Measurements from ENCODE around the gene LZTFL1. TPM values are rescaled to one million over a fixed set of nuclear protein-coding genes. Genes with fewer than 3 reads are reported as not detected.

LZTFL1 gene
- polyA plus RNA-seq, 1 donor = 69.8 TPM

DNA sequence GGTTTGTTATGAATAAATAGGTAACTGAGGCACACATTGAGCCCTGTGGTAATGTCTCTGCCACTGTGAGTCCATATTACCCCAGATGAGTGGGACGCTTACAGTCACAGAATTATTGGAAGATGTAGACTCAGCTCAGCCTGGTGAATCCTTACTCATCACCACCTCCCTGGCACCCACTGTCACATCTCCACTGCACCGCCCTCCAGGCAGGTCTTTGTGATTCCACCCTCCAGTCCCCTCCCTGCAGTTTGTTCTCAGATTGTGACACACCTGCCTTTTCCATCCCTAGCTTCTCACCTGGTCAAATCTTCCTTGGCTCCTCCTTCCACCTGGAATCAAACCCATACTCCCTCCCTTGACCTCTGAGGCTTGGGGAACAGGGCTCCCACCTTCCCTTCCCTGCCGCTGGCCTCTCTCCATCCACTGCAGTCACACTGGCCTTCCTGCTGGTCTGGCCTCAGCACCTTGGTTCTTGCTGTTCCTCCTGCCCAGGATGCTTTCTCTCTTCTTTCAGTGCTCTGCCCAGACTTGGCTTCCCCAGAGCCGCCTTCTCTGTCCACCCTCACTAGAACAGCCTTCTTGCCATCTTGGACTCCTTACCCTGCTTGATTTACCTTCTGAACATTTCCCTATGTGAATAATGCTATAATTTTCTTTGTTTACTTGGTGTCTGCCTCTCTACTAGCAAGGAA lies 55.0 kb downstream of the LZTFL1 start:
- no peak for DNase-seq

DNA sequence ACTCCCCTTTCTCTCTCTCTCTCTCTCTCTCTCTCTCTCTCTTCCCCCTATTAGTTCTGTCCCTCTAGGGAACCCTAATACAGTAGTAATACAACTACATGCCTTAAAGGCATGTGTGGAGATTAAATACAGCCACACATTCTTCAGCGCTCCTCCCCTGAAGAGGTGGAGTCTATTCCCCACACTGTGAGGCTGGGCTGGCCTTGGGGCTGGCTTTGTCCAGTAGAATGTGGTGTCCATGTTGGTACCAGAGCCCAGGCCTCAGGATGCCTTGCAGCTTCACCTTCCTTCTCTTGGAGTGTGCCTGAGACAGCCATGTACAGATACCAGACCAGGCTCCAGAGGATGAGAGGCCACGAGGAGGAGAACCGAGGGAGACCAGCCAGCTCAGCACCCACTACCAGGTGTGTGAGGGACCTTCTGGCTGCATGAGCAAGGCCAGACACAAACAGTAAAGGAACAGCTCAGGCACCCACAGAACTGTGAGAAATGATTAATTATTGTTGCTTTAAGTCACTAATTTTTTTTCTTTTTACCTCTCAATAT lies 56.2 kb downstream of the LZTFL1 start:
- no peak for DNase-seq

DNA sequence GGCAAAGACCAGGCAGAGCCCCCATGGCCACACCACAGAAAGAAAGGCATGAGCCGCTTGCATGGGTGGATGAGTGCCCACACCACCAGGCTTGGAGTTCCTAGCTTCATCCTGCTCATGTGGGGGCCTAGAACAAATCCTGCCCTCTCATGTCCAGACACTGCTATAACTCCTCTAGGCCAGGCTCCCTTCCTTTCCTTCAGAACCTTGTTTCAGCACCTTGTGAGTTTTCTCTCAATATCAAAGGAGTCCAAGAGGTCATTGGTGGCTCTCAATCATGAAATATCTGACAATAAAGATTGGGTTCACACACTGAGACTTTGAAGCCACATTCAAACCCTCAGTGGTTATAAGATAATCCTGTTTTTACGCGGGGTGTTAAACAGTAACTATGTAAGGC lies 58.3 kb downstream of the LZTFL1 start:
- DNase-seq = no peak

DNA sequence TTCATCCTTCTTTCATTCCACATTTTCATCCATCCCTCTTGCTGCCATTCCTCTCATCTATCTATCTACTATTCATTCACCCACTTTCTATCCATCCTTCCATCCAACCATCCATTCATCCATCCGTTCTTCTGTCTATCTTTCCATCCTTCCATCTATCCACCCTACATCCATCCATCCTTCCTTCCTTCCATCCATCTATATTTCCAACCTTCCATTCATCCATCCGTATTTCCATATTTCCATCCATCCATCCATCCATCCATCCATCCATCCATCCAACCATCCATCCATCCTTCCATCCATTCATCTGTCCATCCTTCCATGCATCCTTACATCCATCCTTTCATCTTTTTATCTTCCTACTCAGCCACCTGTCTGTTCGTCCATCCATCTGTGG lies 59.5 kb downstream of the LZTFL1 start:
- no peak for DNase-seq

DNA sequence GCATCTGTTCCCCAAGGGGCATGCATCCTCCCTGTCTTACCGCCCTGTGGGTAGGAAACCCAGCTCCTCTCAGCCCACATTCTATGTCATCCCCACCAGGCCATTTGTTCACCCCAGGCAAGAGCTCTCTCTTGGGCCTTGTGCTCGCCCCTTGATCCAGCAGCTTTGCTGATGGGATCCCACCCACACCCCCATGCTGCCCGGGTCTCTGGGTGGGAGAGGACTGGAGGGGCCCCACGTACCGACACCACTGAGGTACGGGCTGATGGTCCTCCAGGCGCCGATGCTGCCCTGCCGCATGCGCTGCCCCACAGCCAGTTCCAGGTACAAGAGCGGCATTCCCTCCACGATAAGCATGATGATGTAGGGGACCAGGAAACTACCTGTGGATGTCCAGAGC lies 60.1 kb downstream of the LZTFL1 start:
- DNase-seq = no peak

DNA sequence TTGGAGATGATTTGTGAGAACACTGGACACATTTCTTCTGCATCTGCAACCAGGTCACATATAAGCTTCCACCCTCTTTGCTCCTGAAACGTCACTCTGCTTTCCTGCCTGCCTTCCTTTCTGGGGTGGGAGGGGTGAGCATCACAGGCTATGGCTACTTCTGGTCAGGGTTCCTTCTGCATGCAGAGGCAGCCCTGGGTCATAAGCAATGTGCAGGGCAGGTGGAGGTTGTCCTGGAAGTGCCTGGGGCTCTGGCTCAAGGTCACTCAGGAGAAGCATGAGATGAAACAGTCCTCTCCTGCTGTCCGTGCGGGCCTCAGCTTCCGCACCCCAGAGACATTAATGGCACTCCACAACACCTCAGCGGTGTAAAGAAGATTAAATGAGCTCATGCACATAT lies 60.6 kb downstream of the LZTFL1 start:
- DNase-seq = no peak

DNA sequence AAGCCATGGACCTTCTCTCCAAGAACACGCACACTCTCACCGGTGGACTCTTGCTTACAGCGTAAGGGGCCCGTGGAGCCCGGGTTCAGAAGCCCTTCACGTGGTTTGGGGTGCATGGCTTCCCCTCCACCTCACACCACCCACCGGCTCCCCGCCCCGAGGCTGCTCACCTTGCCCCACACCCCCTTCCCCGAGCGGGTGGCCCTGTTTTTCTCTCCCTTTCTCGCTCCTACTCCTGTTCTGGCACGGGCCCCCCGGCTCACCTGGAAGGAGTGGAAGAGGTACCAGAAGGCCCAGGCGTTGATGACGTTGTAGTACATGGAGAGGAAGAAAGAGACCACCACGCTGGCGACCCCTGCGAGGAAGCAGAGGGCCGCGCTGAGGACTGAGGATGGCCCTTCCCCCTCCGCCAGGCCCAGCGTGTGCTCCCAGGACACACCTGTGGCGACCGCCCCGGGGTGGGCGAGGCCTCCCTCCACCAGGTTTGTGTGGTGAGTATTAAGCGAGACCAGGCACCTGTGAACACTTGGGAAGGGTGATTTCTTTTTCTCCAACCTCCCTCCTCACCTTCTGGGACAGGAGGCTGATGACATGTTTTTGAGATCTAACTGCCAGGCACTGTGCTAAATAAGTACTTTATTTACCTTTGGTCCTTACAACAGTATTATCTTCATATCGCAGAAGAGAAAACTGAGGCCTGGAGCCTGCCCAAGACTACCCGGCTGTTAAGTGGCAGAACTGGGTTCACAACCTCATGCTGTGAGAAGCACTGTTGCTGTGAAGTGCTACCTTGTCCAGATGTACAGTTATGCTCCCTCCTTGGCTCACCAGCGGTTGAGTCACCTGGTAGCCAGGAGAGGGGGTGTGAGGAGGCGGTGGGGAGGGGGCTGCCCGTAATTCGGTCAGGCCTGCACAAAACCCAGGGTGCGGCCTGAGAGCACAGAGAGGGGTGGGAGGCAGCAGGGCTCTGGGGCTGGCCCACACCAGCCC lies 61.9 kb downstream of the LZTFL1 start:
- no peak for DNase-seq

DNA sequence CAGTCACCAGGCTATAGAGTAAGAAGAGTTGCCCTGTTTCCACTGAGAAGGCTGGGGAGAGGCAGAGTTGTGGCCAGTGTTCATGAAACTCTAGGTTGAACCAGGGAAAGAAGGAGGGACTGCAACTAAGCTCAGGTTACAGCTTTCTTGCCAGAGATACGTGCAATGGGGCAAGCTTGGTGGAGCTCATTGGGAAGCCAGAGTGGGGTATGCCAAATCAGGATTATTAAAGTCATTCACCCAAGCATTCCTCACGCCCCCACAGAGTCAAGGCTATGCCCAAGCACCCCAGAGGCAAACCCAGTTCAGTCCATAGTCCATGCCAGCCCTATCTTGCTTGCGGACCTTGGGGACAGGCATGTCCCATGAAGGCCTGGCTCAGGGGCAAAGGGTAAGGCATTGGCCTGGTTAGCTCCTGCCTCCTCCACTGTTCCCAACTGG lies 63.1 kb downstream of the LZTFL1 start:
- DNase-seq = no peak

DNA sequence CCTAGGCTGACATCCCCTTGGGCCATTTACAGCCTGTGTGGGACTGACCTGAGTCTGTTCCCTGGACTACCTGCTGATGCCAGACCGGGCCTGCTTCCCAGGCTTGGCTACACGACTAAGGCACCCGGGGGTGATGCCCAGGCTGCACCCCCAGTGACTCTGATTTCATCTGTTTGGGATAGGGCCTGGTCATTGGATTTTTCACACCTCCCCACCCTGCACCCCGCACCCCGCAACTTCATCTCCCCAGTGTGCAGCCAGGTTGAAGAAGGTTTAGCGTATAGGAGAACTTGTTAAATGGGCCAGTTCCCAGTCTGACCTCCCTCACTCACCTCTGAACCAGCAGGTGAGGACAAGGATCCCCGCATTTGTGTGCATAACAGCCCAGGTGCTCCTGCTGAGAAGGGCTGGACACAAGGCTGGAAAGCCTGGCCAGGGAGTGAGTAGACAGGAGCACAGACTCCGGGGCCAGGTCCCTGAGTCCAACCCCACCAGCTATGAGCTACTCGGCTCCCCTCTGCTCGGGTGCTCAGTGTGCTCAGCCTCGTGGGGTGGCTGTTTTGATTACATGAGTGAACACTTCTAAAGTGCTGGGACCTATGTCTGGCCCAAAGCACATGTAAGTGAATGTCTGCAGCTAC lies 64.1 kb downstream of the LZTFL1 start:
- no peak for DNase-seq

DNA sequence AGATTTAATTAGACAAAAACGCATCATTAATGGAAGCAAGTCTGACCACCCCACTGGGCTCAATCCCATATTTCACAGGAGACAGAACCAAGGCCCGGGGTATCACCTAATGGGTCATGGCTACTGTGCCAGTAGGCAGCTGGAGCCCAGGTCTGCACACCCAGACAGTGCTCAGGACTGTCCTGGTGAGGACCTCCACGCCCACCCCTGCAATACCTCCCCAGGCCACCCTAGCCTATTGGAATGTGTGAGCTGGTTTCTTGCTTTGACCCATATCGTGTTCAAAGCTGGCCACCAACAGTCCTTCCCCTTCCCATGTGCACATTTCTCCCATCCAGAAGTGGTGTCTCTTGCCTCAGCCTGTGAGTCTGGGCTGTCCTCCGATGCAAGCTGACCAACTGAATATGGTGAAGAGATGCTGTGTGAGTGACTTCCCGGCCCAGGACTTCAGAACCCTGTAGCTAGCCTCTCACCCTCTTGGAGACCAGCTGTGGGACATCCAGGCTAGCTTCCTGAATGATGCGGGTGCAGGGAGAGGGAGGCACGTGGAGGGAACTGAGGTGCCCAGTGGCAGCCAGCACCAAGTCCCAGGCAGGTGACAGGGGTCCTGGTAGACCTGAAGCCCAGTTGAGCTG lies 64.7 kb downstream of the LZTFL1 start:
- DNase-seq = no peak

DNA sequence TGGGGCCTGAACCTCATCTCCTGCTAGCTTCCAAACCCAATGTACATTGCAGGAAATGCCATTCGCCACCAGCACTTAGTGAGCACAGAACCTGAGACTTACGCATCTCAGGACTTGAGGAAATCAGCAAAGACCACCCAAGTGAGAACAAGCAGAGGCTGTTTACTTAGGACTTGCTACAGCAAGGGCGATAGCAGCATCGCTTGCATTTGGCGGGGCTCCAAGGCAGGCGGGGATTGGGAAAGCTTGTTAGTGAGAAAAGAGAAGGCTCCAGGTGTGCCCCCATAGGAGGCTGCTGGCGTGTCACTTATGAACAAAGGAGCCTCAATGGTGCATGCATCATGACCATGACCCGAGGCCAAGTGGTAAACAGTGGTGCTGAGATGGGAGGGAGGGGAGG lies 65.3 kb downstream of the LZTFL1 start:
- no peak for DNase-seq

DNA sequence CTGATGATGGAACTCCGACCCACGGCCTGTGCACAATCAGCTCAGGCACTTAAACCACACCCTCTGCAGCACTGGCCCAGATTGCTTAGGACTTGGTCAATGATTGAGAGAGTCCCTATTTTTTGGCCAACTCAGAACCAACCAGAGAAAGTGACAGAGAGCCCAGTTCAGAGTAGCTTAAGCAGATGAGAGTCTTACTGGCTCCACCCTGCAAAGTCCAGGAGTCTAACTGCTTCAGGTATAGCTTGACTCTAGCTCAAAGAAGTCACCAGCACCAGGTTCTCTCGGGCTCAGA lies 65.7 kb downstream of the LZTFL1 start:
- DNase-seq = no peak

DNA sequence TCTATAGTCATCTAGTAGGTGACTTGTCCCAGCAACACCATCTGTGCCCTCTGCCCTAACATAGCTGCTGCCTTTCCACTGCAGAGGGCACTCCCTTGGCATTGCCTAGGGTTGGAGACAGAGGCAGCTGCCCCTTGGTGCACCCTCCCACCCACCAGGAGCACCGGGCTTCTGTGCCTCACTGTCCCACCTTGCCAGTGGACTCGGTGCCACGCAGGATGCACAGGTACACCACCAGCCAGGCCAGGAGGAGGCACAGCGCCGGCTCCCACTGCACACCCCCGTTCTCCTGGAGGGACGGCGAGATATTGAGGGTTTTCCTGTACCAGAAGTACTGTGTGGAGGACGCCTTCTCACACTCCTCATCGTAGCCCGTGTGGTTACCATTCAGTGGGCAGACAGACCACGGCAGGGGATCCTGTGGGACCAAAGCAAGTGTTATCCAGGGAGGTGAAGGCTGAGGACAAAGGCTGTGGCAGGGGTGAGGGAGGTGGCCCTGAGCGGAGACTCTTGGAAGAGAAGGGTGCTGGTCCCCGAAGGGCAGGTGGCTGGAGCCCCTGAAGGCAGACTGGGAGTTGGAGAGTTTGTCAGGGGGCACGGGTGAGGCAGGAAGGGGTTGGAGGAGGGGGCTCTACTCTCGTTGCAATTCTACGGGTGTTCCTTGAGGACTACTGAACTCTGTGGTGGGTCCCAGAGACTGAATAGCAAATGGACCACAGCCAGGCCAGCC lies 66.2 kb downstream of the LZTFL1 start:
- DNase-seq = no peak

DNA sequence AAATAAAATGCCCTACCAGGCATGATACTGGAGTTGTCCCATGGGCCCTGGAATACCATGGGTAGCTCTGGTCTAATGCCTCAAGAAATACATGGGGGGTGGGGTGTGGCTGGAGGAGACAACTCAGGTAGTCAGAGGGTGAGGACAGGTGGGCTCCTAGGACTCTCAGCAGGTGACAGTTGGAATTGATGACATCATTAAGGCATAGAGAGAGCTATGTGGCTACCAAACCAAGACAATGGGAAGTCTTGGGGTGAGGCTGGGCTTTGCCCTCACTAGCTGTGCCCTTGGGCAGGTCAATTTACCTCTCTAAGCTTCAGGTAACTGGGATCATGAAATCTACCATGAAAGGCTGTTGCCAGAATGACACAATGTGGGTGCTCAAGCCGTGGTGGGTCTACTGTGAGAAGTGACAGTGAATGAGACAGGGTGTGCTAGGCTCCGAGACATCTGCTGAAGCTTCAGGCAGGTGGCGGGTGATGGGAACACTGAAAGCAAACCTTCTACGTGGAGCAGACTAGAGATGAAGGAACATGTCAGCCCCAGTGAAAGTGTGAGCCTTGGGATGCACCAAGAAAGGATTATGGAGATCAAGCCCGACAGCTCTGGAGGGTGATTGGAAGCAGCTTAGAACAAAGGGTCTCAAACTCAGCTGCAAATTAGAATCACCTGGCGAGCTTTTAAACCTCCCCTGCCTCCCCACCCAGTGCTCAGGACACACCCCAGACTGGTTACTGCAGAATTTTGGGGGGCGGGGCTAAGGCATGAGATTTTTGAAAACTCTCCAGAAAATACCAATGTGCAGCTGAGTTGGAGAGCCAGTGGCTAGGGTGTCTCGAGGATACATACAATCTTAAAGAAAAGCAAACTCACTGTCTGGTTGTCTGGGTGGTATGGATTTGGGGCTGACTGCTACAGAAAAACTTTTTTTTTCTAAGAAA lies 67.1 kb downstream of the LZTFL1 start:
- no peak for DNase-seq

DNA sequence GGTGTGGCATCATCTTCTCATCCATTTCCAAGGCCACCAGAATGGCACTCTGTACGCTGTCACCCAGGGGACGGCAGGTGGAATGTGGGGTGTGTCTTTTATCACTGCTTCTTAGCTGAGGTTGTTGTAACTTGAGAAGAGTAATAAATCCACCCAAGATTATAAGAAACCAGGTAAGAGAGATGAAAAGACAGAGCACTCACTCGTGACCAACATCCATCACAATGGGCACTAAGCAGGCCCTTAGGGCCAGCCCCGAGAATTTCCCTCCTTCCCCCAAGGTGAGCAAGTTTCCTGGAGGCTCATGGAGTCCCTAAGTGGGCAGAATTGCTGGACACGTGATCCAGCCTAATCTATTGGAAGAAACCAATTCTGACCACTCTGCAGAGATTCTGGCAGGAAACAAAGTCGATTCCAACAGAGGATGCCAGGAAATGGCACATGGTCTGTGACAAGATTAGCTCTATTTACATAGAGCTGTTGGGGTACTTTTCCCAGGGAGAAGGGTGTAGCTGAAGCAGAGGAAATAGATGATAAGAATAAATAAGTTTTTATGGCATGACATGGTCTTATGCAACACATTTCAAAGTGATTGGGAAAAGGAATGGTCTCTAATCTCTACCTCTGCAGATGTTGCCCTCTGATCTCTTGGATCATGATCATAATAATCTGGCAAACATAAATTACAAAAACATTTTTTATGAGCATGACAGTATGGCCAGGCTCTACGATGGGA lies 68.0 kb downstream of the LZTFL1 start:
- no peak for DNase-seq

Measured in left kidney (tissue), 2 donors.